ENCODE data around the gene CDV3.
"Not testable (repeated sequence)": the region's sequence is repeated elsewhere in the genome, so short reads cannot be mapped to it uniquely, and the experiment has no call there.

CDV3 gene

GRCh38 chr3:133547432-133548041 is 25.9 kb upstream of the CDV3 start:
- H3K27me3 Mint-ChIP-seq: peaks cover under 1% of the 10 kb centered on the region
- peaks cover 12% of the 10 kb centered on the region for H3K4me1 Mint-ChIP-seq (ENCODE audit: low read depth)
- H3K4me3 Mint-ChIP-seq: no peak overlapping the region
- intact Hi-C loops (cut with micrococcal nuclease): no loop called here
- no peaks in the 10 kb centered on the region for H3K9me3 Mint-ChIP-seq
- H3K36me3 Mint-ChIP-seq (ENCODE audit: low read depth): no peaks in the 10 kb centered on the region
- H3K27ac Mint-ChIP-seq: no peak overlapping the region

- H3K4me3 Mint-ChIP-seq: no peak overlapping the region
- peaks cover 1% of the 10 kb centered on the region for H3K27me3 Mint-ChIP-seq
- H3K27ac Mint-ChIP-seq: no peak overlapping the region
- no peaks in the 10 kb centered on the region for H3K9me3 Mint-ChIP-seq
- intact Hi-C loops (cut with micrococcal nuclease): no loop called here
- no peaks in the 10 kb centered on the region for H3K36me3 Mint-ChIP-seq (ENCODE audit: low read depth)
- H3K4me1 Mint-ChIP-seq (ENCODE audit: low read depth): peaks cover 15% of the 10 kb centered on the region
These were observed 25.4 kb upstream of the CDV3 start for GRCh38 chr3:133548090-133548489.

GRCh38 chr3:133549565-133549964 is 23.9 kb upstream of the CDV3 start:
- no peak overlapping the region for H3K27ac Mint-ChIP-seq
- no peaks in the 10 kb centered on the region for H3K9me3 Mint-ChIP-seq
- H3K4me3 Mint-ChIP-seq: no peak overlapping the region
- peaks cover 1% of the 10 kb centered on the region for H3K27me3 Mint-ChIP-seq
- no peaks in the 10 kb centered on the region for H3K36me3 Mint-ChIP-seq (ENCODE audit: low read depth)
- intact Hi-C loops (cut with micrococcal nuclease): no loop called here
- H3K4me1 Mint-ChIP-seq (ENCODE audit: low read depth): peaks cover 15% of the 10 kb centered on the region

DNA sequence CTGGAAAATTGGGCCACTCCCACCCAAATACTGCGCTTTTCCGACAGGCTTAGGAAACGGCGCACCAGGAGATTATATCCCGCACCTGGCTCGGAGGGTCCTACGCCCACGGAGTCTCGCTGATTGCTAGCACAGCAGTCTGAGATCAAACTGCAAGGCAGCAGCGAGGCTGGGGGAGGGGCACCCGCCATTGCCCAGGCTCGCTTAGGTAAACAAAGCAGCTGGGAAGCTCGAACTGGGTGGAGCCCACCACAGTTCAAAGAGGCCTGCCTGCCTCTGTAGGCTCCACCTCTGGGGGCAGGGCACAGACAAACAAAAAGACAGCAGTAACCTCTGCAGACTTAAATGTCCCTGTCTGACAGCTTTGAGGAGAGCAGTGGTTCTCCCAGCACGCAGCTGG is 21.9 kb upstream of the CDV3 start:
- peaks cover 20% of the 10 kb centered on the region for H3K4me1 Mint-ChIP-seq (ENCODE audit: low read depth)
- H3K36me3 Mint-ChIP-seq (ENCODE audit: low read depth); intact Hi-C loops (cut with micrococcal nuclease); H3K9me3 Mint-ChIP-seq; H3K27ac Mint-ChIP-seq; H3K27me3 Mint-ChIP-seq; H3K4me3 Mint-ChIP-seq: not testable (repeated sequence)

DNA sequence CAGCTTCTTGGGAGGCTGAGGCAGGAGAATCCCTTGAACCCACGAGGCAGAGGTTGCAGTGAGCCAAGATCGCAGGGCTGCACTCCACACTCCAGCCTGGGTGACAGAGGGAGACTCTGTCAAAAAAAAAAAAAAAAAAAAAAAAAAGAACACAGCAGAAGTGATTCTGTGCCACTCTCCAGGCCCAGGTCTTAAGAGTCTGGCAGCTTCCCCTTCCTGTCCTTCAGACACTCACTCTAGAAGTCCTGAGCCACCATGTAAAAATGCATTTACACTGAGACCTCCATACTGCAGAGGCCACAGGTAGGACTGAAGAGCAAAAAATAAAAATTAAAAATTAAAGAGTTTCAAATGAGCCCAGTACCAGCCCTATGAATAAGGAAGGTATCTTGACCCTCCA is 11.8 kb upstream of the CDV3 start:
- Mint-ChIP-seq H3K36me3 (ENCODE audit: low read depth) (no peaks in the 10 kb centered on the region), H3K9me3 (no peaks in the 10 kb centered on the region), H3K27ac (no peak overlapping the region), H3K4me3 (no peak overlapping the region), H3K27me3 (no peaks in the 10 kb centered on the region), H3K4me1 (ENCODE audit: low read depth) (peaks cover 10% of the 10 kb centered on the region)
- intact Hi-C loops (cut with micrococcal nuclease): loop anchor here (5.0 kb wide), 1 partner anchor 34 kb away; no protein-coding TSS in a partner anchor

- no peak overlapping the region for H3K4me3 Mint-ChIP-seq
- no peaks in the 10 kb centered on the region for H3K36me3 Mint-ChIP-seq (ENCODE audit: low read depth)
- intact Hi-C loops (cut with micrococcal nuclease): loop anchor here (5.0 kb wide), 1 partner anchor 35 kb away; no protein-coding TSS in a partner anchor
- H3K4me1 Mint-ChIP-seq (ENCODE audit: low read depth): peaks cover 17% of the 10 kb centered on the region
- no peaks in the 10 kb centered on the region for H3K27me3 Mint-ChIP-seq
- H3K9me3 Mint-ChIP-seq: no peaks in the 10 kb centered on the region
- H3K27ac Mint-ChIP-seq: no peak overlapping the region
These were observed 11.1 kb upstream of the CDV3 start for GRCh38 chr3:133562376-133562775.

DNA sequence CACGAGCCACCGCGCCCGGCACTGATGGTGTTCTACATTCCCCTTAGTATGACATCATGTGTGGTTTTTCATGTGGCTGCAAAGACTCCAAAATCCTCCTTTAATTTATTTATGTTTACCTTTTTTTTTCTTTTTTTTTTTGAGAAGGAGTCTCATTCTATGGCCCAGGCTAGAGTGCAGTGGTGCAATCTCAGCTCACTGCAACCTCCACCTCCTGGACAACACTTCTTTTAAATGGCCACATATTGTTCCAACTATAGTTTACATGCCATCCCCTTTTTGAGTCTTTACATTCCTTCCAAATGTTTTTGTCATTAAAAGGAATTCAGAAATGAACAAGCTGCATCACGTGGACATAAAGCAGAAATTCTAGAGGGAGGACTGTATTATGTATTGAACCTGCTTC is 10.3 kb upstream of the CDV3 start:
- intact Hi-C loops (cut with micrococcal nuclease): loop anchor here (5.0 kb wide), 1 partner anchor 36 kb away; no protein-coding TSS in a partner anchor
- no peak overlapping the region for H3K27ac Mint-ChIP-seq
- H3K9me3 Mint-ChIP-seq: no peaks in the 10 kb centered on the region
- H3K4me3 Mint-ChIP-seq: no peak overlapping the region
- no peaks in the 10 kb centered on the region for H3K36me3 Mint-ChIP-seq (ENCODE audit: low read depth)
- H3K27me3 Mint-ChIP-seq: no peaks in the 10 kb centered on the region
- peaks cover 25% of the 10 kb centered on the region for H3K4me1 Mint-ChIP-seq (ENCODE audit: low read depth)

- Mint-ChIP-seq H3K4me3 (no peak overlapping the region), H3K9me3 (no peaks in the 10 kb centered on the region), H3K27me3 (no peaks in the 10 kb centered on the region), H3K4me1 (ENCODE audit: low read depth) (peaks cover 27% of the 10 kb centered on the region), H3K36me3 (ENCODE audit: low read depth) (no peaks in the 10 kb centered on the region), H3K27ac (no peak overlapping the region)
- intact Hi-C loops (cut with micrococcal nuclease): loop anchor here (5.0 kb wide), 1 partner anchor 37 kb away; no protein-coding TSS in a partner anchor
These were observed 9.7 kb upstream of the CDV3 start for GRCh38 chr3:133563816-133564215.

- H3K4me1 Mint-ChIP-seq (ENCODE audit: low read depth): peaks cover 58% of the 10 kb centered on the region
- H3K27ac Mint-ChIP-seq: peak overlapping the region; percentile 98
These were observed 5.0 kb upstream of the CDV3 start for GRCh38 chr3:133568294-133569014.

GRCh38 chr3:133570139-133570936 is 3.1 kb upstream of the CDV3 start:
- H3K4me1 Mint-ChIP-seq (ENCODE audit: low read depth): peaks cover 58% of the 10 kb centered on the region
- H3K4me3 Mint-ChIP-seq: no peak overlapping the region
- peak overlapping the region; percentile 98 for H3K27ac Mint-ChIP-seq
- H3K27me3 Mint-ChIP-seq: no peaks in the 10 kb centered on the region
- peaks cover 10% of the 10 kb centered on the region for H3K36me3 Mint-ChIP-seq (ENCODE audit: low read depth)
- intact Hi-C loops (cut with micrococcal nuclease): loop anchor here (5.0 kb wide), 2 partner anchors 917 to 1153 kb away; partner anchors contain the start of genes ANAPC13, CEP63 and DNAJC13
- H3K9me3 Mint-ChIP-seq: no peaks in the 10 kb centered on the region

More at GRCh38 chr3:133568294-133569014, 5.0 kb upstream of the CDV3 start:
- Mint-ChIP-seq H3K9me3 (no peaks in the 10 kb centered on the region), H3K36me3 (ENCODE audit: low read depth) (no peaks in the 10 kb centered on the region), H3K4me3 (no peak overlapping the region), H3K27me3 (no peaks in the 10 kb centered on the region)
- intact Hi-C loops (cut with micrococcal nuclease): no loop called here

DNA sequence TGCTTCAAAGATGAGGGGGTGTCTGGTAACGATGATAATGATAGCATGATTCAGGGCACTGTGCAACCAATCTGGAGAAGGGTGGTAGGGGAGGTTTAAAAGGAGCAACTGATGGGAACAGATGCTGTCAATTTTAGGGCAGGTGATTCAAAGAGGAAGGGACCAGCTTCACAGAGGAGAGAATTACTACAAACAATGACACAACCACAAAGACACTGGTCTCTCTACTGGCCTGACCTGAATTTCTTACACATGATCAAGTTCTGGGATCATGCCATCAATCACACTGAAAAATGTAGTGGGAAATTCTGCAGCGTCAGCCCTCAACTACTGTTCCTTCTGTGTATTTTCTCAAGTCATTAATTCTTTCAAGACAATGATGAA is 2.6 kb upstream of the CDV3 start:
- H3K36me3 Mint-ChIP-seq (ENCODE audit: low read depth): peaks cover 16% of the 10 kb centered on the region
- peaks cover 61% of the 10 kb centered on the region for H3K4me1 Mint-ChIP-seq (ENCODE audit: low read depth)
- H3K9me3 Mint-ChIP-seq: no peaks in the 10 kb centered on the region
- no peak overlapping the region for H3K4me3 Mint-ChIP-seq
- peak overlapping the region; percentile 98 for H3K27ac Mint-ChIP-seq
- intact Hi-C loops (cut with micrococcal nuclease): loop anchor here (5.0 kb wide), 2 partner anchors 916 to 1154 kb away; partner anchors contain the start of genes ANAPC13, CEP63 and DNAJC13
- no peaks in the 10 kb centered on the region for H3K27me3 Mint-ChIP-seq

GRCh38 chr3:133572158-133573053 is 1.1 kb upstream of the CDV3 start:
- intact Hi-C loops (cut with micrococcal nuclease): loop anchor here (5.0 kb wide), 2 partner anchors 915 to 1155 kb away; partner anchors contain the start of genes ANAPC13, CEP63 and DNAJC13
- peaks cover 31% of the 10 kb centered on the region for H3K36me3 Mint-ChIP-seq (ENCODE audit: low read depth)
- no peaks in the 10 kb centered on the region for H3K27me3 Mint-ChIP-seq
- no peaks in the 10 kb centered on the region for H3K9me3 Mint-ChIP-seq
- peak overlapping the region; percentile 98 for H3K27ac Mint-ChIP-seq
- H3K4me3 Mint-ChIP-seq: peak overlapping the region; percentile 80
- H3K4me1 Mint-ChIP-seq (ENCODE audit: low read depth): peaks cover 67% of the 10 kb centered on the region

- peak overlapping the region; percentile 98 for H3K27ac Mint-ChIP-seq
- H3K4me3 Mint-ChIP-seq: peak overlapping the region; percentile 80
- H3K9me3 Mint-ChIP-seq: no peaks in the 10 kb centered on the region
- H3K36me3 Mint-ChIP-seq (ENCODE audit: low read depth): peaks cover 38% of the 10 kb centered on the region
- H3K27me3 Mint-ChIP-seq: no peaks in the 10 kb centered on the region
- H3K4me1 Mint-ChIP-seq (ENCODE audit: low read depth): peaks cover 67% of the 10 kb centered on the region
- intact Hi-C loops (cut with micrococcal nuclease): loop anchor here (5.0 kb wide), 2 partner anchors 914 to 1156 kb away; partner anchors contain the start of genes ANAPC13, CEP63 and DNAJC13
These were observed 345 bp upstream of the CDV3 start for GRCh38 chr3:133573054-133573628.
